ENCODE data around the gene C15orf39.
"Not testable (repeated sequence)": the region's sequence is repeated elsewhere in the genome, so short reads cannot be mapped to it uniquely, and the experiment has no call there.

C15orf39 gene

GRCh38 chr15:75232826-75233503, 31.3 kb downstream of the C15orf39 start:
- DNase-seq, result no peak

GRCh38 chr15:75233504-75234190, 32.0 kb downstream of the C15orf39 start:
- no peak for DNase-seq

GRCh38 chr15:75234191-75234810, 32.6 kb downstream of the C15orf39 start:
- DNase-seq, result no peak

GRCh38 chr15:75235051-75235673, 33.5 kb downstream of the C15orf39 start:
- no peak for DNase-seq

- no peak for DNase-seq
Observed at GRCh38 chr15:75235760-75236729, 34.4 kb downstream of the C15orf39 start.

GRCh38 chr15:75237316-75237982, 35.8 kb downstream of the C15orf39 start:
- DNase-seq, result no peak

GRCh38 chr15:75238150-75238549, 36.5 kb downstream of the C15orf39 start:
- no peak for DNase-seq

GRCh38 chr15:75245741-75246140, 44.1 kb downstream of the C15orf39 start:
- DNase-seq, result not testable (repeated sequence)

- DNase-seq, result not testable (repeated sequence)
Observed at GRCh38 chr15:75248991-75249390, 47.3 kb downstream of the C15orf39 start.

- DNase-seq, result no peak
Observed at GRCh38 chr15:75249726-75250125, 48.0 kb downstream of the C15orf39 start.

GRCh38 chr15:75251343-75251742, 49.7 kb downstream of the C15orf39 start:
- DNase-seq, result not testable (repeated sequence)

GRCh38 chr15:75252285-75252684, 50.6 kb downstream of the C15orf39 start:
- DNase-seq, result not testable (repeated sequence)

- DNase-seq, result not testable (repeated sequence)
Observed at GRCh38 chr15:75258034-75258433, 56.4 kb downstream of the C15orf39 start, which contains the start of gene GOLGA6C. Gene GOLGA6C (plus strand): TSS chr15:75258334. CDS start chr15:75258599, 265 bp downstream.

GRCh38 chr15:75258620-75259343, 57.1 kb downstream of the C15orf39 start:
- DNase-seq, result not testable (repeated sequence)

GRCh38 chr15:75259873-75260272, 58.2 kb downstream of the C15orf39 start:
- not testable (repeated sequence) for DNase-seq
